HG02610 (cell line): ENCODE data around the gene TEX29.

Source experiments
- ATAC-seq: cut with Tn5 transposase; IDR thresholded peaks from one replicate; pipeline ENCODE4 v1.9.1; 2021; ENCODE audit warnings: mild to moderate bottlenecking, moderate library complexity; ENCODE audit not compliant: unreplicated experiment

TEX29 gene

GRCh38 chr13:111367340-111367739, 46.9 kb downstream of the TEX29 start:
- no peak for ATAC-seq

DNA sequence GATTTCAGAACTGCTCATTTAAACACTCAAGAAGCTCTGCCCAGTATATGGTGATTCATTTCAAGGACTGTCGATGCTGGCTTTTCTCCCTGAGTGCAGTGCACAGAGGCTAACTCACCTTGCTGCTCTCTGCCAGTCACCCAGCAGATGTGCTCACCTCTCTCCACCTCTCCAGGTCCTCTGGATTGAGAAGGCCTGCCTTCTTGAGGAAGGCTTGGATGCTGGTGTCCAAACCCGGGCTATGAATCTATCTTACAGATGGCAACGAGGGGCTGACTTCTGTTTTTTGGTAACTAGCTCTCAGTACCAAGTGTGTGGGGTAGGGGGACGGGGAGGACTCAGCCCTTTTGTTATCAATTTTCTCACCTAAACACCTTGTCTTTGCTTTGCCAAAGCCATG, 47.6 kb downstream of the TEX29 start:
- no peak for ATAC-seq

GRCh38 chr13:111370147-111370546, 49.7 kb downstream of the TEX29 start:
- ATAC-seq: no peak

GRCh38 chr13:111370570-111371535, 50.4 kb downstream of the TEX29 start:
- ATAC-seq: no peak

- no peak for ATAC-seq
Measured at GRCh38 chr13:111371720-111372119, 51.3 kb downstream of the TEX29 start.

- ATAC-seq: no peak
Measured at GRCh38 chr13:111372651-111373425, 52.4 kb downstream of the TEX29 start.

DNA sequence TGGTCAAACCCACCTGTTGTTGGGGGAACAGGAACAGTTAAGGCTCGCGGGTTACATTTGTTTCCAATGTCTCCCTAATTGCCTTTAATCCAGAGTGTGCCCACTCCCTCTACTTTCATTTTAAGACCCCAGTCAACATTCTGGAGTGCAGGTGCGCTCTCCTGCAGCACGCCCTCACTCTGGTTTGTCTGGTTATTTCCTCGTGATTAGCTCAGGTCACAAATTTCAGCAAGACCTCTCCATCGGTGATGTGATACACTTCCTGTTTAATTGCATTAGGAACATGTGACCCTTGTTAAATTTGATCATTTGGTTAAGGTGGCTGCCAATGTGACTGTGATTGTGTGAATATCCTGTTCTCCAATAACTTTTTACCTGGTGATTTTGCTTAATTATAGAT, 53.0 kb downstream of the TEX29 start:
- no peak for ATAC-seq

GRCh38 chr13:111380431-111380830, 60.0 kb downstream of the TEX29 start:
- no peak for ATAC-seq

GRCh38 chr13:111382411-111382810, 62.0 kb downstream of the TEX29 start:
- no peak for ATAC-seq

DNA sequence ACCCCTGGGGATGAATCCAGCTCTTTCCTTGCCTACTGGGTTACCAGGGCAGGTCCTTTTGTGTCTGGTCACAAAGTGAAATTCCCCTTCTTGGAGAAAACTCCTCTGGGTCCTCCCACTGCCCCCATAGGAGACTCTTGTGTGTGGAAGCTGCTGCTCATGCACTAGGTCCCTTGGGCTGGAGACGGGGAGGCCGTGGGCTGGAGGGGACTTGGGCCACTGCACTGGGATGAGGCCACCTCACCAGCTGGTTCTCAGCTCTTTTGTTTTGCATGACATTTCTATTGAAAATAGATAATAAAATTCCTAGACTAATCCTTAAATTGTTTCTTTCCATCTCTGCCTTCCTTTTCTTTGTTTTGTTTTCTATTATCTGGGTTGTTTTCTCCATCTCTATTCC, 62.4 kb downstream of the TEX29 start:
- ATAC-seq: no peak

DNA sequence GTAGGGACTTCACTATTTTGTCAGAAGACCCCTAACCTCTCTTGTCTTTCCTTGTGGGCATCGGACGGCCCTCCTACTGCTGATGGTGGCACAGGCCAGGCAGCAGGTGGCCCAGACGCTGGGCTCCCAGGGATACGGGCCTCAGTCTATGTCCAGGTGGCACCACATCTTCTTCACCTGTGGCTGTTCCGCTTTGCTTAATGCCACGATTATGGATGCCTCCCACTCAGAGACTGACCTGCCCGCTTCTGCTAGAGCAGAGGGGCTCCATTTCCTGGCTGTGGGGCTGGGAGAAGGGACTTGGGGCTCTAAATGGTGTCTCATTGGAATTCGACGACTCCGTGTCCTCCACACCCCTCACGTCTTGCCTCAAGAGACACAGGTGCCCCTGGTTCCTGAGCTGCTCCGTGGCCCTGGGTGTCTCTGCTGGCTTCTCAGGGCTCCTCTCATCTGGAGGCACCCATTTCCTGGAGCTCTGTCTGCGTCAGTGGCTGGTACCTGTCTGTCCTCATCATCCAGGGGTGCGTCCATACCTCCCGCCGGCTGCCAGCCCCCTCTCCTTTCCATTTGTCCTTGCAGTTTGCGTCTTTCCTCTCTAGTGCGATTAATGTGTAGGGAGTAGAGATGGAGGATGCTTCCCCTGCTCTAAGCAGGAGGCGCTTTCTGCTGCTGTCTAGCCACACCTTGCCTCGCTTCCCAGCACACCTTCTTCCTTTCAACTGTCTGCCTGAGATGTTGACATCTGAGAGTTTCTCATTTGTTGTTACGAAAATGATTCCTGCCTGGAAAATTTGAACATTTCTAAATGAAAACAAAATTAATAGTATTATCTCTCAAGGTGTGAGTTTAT, 63.4 kb downstream of the TEX29 start:
- no peak for ATAC-seq

DNA sequence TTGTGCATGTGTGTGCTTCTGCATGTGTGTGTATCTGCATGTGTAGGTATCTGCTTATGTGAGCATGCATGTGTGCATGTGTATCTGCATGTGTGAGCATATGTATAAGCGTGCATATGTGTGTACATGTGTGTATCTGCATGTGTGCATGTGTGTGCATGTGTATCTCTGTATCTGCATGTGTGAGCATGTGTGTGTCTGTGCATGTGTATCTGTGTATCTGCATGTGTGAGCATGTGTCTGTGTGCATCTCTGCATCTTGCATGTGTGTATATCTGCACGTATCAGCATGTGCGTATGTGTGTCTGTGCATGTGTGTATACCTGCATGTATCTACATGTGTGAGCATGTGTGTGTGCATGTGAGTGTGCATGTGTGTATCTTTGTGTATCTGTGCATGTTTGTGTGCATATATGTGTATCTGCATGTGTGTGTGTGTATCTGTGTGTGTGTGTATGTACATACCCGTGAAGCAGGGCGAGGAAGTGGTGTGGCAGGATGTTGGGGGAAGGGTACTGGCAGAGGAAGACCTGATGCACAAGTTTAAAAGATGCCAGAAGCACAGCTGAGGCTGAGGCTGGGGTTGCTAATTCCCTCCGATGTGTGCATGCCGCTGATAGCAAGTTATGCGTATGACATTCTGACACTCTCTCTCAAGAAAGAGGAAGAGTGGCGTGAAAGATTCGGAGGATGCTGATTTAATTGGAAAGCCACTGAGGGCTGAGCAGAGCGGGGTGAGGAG, 64.2 kb downstream of the TEX29 start:
- no peak for ATAC-seq

GRCh38 chr13:111385183-111385857, 64.9 kb downstream of the TEX29 start:
- no peak for ATAC-seq

GRCh38 chr13:111387026-111387871, 66.8 kb downstream of the TEX29 start:
- ATAC-seq: no peak

- ATAC-seq: no peak
Measured at GRCh38 chr13:111387945-111388600, 67.6 kb downstream of the TEX29 start.

GRCh38 chr13:111388851-111389500, 68.5 kb downstream of the TEX29 start:
- ATAC-seq: no peak

GRCh38 chr13:111389621-111390521, 69.4 kb downstream of the TEX29 start:
- no peak for ATAC-seq
